Skin of body (tissue), 2 donors: ENCODE measurements around the gene WIPF1. TPM values are rescaled to one million over a fixed set of nuclear protein-coding genes. Genes with fewer than 3 reads are reported as not detected.

Experiments used
- DNase-seq: peaks from one replicate; lab custom pipeline; 2025; lab: John Stamatoyannopoulos, UW
- total RNA-seq: library from RNA; depleted of rRNA; stranded (reverse); fragments of >200 nt; gene quantifications from one replicate; pipeline ENCODE4 v1.2.3, GENCODE V29; 2014

The WIPF1 gene
- total RNA-seq, 1 donor from 2014 or later = 32.4 TPM

DNA sequence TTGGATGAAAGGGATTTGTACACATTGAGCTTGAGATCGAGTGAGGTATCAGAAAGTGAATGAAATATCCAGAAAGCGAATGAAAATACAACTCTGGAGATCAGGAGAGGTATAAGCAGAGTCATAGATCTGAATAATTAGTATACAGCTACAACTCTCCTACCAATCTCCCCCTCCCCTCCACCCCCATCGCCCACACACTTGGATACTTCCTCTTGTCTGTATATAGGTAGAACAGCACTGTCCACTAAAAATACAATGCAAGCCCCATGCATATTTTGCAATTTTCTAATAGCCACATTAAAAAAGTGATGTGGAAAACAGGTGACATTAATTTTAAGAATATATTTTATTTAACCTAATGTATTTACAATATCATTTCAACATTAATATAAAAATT, 23.7 kb upstream of the WIPF1 start:
- DNase-seq = no peak

DNA sequence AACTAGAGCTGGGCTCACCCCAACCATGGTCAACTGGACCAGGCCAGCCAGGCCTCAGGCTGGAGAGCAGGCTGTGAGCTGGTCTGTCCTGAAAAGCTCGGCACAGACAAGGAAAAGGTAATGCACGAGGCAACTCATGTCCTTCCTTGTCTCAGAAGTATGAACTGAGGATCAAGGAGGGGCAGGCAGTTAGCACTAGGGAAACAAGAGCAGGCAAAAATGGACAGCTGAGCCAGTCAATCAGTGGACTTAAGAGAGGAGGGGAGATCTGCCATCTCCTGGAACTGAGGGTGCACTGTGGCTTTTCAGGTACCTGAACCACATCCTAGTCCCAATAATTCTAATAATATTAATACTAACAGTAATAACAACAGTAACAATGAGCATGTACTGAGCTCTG, 20.6 kb upstream of the WIPF1 start:
- no peak for DNase-seq

DNA sequence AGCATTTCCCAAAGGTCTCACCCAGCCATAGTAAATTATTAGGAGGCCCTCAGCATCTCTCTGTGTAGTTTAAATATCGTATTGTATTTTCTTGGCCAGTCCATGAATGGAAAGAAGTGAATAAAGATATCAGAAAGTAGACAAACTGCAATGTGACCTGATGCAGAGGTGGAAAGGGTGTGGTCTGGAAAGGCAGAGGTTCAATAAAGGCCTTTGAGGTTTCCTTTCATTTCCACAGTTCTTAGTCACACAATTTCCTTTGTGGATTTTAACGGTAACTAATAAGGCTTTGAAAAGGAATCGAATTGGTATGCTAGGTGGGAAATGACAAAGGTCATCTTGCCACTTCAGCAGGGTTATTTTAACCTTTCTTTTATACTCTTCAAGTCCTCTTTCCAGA, 20.1 kb upstream of the WIPF1 start:
- DNase-seq = no peak

DNA sequence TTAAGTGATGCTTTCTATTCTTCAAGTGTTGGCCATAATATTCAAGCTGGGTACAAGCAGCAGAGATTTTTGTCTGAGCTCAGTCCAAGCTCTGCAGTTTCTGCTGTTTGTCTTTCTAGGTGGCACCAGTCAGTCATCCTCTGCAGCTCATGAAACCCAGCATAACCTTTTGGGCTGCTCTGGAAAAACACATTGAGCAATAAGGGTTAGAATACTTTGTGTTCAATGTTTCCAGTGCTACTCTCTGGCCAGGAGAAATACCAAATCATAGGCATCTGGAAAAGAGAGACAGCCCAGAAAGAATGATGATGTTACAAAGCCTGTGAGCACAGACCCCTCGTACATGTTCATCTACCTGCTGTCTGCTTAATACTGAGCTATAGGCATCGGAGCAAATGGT, 19.5 kb upstream of the WIPF1 start:
- no peak for DNase-seq

DNA sequence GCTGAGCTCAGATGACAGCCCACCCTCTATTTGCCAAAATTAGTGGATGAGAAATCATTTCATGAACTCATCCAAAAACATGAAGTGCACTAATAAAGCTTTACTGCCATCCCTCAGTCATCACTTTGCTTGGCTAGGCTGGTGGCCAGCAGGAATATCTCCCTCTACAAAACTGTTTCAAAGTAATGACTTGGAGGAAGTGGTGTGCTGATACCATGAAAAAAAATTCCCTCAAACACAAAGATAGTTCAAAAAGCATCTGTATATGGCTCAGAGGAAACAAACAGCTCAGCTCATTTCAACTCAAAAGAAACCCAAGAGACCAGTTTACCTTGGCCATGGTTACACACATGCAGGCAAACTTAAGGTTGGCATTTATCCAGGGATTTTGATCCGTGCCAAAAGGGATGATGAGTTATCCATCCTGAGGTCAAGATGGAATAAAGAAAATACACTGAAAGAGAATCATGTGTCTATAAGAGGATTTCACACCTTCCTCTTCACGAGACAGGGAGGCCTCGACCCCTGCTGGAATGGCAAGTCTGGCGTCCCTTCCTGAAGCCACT, 18.4 kb upstream of the WIPF1 start:
- no peak for DNase-seq

DNA sequence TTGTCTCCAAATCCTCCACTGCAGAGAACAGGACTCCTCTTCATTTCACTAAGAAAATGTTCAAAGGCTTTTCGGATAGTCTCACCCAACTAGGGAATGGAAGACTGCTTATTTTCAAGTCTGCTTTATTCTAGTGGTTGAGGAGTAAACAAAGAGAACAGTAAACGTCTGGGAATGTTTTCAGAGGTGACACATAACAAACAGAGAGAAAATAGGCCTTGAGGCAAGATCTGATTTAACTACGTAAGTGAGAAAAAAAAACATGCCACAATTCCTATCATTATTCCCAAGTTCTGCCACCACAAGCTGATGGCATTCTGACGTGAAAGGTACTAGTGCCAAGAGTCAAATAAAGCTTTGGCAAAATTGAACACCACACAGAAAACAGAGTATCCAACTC, 16.7 kb upstream of the WIPF1 start:
- no peak for DNase-seq

DNA sequence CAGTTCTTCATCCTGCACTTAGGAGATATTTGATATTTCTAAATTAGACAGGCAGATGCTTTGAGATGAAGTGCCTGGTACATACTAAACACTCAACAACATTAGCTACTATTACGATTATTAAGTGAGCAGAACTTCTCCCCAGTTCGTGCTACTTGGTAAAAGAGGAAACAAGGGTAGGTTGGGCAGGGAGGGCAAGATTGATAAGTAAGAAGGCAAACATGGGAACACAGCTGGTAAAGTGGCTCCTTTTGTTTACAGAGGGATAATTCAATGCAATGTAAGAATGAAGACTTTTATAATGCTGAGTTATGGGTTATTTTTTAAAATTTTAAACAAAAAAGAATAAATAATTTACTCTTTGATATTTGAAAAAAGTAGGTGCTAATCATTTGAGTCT, 15.9 kb upstream of the WIPF1 start:
- no peak for DNase-seq

DNA sequence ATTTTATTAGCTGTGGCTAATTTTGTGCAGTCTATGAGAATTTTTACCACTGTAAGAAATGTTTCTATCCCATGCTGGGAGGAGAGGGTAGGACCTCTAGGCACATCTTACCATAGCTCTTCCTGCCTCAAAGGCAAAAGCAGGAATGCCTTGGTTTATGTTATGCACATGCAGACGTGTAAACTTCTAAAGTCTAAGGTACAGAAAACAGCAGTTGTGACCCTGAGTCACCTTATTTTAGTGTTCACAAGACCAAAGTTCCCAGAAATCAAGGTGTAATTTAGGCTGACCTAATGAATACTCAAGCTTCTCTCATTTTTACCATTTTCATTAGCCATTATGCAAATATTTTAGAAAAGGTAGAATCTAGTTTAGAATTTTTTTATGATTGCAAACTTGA, 15.4 kb upstream of the WIPF1 start:
- no peak for DNase-seq

DNA sequence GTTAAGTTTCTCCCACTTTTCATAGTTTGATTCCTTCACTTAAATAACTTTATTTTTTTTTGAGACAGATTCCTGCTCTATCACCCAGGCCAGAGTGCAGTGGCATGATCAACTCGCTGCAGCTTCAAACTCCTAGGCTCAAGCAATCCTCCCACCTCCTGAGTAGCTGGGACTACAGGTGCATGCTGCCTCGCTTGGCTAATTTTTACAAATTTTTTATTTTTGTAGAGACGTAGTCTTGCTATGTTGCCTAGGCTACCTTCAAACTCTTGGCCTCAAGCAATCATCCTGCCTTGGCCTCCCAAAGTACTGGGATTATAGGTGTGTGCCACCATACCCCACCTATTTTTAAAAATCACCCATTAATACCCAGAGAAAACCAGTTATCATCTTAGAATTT, 14.2 kb upstream of the WIPF1 start:
- no peak for DNase-seq

DNA sequence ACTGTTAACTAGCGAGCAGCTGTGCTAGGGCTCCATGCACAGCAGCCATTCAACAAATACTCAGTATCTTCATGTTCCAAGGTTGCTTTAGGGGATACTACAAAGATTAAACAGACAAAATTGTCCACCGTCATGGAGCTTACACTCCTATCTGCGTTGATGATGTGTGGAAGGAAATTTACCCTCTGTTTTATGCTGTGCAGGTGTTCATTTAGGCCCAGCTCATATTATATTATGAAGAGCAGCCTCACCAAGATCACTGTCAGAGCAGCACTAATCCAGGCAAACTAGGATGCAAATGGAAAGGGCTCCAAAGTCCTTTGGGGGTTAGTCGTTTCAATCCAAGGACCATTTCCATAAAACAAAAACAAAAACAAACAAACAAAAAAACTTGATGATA, 13.4 kb upstream of the WIPF1 start:
- no peak for DNase-seq

DNA sequence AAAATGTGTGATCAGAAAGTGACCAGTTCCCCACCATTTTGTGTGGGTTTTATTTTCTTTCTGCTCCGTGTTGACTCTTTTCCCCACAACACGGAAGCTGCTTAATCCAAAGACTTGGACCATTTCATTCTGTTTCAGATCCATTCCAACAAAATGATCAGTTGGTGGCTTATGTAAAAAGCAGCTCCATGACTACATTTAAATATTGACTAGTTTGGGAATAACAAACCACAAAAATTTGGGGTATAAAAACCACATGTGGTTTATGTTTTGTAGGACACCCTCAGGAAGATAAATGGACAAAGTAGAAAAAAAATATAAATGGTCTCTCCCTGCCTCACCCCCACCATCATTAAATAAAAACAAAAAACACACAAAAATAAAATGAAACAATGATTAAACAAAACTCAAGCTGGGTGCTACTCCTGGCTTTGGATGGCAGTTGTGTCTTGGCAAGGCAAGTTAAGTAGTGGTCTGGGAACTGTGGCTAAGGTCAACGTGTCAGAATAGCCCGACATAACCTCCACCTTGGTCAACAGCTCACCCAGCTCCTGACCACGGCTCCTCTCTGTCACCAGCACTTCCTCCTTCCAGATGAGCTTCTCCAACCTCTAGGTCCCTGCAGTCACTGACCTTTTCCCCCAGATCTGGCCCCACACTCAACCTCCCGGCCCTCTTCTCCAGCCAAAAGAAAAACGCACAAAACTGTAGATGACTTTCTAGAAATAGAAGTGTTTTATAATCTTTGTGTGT, 12.8 kb upstream of the WIPF1 start:
- no peak for DNase-seq

DNA sequence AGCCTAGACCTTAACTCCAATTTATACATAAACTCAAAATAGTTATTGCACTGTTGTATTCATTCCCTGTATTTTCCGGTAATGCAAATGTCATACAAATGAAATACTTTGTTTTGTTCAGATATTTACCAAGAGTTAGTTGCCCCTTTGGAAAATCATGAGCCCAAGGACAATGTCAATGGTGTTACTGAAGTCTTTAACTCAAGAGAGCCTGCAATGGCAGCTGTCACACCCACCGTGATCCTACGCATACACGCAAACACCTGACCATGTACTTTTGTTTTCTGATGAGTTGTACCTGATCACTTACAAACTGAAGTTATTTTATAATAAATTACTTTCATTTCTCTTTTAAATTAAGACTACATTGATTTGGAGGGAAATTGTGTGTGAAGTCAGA, 11.7 kb upstream of the WIPF1 start:
- DNase-seq = no peak

DNA sequence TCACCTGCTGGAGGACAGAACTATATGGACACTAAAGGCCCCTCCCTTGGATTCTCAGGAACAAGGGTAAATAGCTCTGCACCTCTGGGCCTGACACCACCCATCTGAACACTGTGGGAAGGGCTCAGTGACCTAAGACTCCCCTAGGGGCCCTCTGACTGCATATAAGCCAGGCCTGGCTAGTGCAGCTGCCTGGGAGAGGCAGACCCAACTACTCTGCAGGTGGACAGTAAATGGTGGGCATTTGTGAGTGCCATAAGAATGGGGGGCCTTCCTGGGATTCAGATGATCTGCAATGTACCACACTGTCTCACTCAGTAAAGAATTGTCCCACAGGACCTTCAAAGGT, 11.2 kb upstream of the WIPF1 start:
- no peak for DNase-seq

DNA sequence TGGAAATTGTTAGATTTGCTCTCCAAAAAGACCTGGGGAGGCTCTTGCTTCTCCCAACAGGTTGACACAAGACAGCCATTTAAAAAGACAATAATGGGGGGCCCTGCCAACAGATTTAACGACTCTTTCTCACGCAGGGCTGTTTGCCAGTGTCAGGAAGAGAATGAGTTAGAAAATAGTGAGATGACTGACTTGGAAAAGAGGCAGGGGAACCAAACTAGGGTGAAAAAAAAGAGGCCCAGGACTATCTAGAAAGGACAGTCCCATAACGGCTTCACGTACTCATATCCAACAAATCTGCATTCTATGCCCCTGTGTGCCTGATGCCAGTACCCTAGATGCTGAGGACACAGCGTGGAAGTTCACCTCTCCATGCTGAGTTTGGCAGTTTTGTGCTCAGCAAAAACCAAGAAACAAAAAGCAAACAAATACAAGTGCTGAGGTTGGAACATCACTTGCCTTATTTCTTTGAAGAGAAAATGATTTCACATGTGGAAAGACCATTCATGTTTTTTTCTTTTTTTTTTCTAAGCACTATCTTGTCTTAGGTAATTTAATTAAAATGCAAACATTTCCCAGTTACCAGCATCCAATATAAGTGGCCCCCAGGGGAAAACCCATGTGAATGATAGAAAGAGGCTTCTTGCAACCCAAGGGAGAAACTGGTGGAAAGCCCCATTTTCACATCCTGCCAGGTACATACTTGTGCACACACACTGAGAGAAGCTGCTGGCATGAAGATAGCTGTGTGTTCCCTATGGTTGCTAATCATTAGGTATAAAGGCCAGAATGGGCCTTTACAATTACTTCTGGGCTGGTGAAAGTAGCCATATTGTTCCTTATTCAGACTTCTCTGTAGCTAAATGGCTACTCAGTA, 10.6 kb upstream of the WIPF1 start:
- DNase-seq = no peak

DNA sequence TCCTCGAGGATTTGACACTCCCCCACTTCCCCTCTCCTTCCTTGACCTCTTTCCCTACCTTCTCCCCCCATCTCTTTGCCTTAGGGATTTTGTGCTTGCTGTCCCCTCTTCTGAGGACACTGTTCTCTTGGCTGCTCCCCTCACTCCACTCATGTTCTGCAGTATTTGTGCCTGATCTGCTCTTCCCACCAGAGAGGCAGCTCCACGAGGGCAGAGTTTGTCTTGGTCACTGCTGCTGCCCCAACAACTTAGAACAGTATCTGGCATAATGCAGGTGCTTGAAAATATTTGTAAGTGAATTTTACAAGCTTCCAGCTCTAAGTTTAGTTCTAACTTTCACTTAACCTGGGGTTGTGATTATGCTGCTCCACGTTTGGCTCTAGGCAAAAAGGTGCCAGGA, 10.0 kb upstream of the WIPF1 start:
- no peak for DNase-seq

DNA sequence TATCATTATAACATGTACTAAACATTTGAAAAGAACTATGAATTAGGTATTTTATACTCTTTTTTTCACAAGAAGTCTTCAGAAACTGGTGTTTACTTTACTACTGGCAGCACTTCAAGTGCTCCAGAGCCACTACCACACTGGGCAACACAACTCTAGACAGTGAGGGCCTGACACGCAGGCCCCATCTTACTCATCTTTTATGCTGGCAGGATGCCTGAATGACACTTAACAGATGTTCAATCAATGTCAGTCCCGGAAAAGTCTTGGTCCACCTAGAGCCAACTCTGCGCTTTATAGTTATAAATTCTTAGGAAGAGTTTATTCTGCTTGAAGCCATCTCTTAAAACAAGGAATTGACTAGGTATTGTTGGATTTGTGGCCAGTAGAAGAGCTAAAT, 8.7 kb upstream of the WIPF1 start:
- peak; percentile 21 for DNase-seq

DNA sequence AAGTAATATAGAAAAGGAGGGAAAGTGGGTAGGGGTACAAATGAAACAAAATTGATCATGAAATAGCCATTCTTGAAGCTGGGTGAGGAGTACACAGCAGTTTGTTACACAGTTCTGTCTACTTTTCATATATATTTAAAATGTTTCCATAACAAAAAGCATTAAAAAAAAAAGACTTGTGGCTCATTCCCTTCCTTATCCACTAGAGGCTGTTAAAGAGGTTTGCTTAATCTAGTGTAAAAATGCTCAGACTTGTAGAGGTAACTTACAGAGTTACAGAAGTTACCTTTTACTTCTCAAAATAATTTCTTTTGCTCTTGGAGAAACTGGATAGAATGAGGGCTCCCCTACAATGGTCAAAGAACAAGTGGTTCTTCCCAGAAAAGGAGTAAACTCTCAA, 8.1 kb upstream of the WIPF1 start:
- DNase-seq = no peak

DNA sequence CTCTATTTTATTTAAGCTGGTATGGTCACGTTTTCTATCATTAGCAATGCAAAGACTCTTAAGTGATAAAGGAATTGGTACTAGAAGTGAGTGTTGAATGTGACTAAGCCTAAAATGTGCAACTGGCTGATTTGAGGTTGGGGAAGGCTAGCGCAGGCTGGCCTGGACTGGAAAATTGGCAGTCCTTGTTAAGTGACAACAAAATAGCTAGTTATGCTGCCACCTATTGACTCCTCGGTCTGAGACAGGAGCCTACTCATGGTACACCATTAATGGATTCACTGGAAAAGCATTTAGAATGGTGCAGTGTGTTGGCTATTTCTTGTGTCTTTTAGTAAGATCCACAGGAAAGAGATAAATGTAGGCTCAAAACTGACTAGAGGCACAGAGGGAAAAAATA, 5.7 kb upstream of the WIPF1 start:
- DNase-seq = peak; percentile 45

DNA sequence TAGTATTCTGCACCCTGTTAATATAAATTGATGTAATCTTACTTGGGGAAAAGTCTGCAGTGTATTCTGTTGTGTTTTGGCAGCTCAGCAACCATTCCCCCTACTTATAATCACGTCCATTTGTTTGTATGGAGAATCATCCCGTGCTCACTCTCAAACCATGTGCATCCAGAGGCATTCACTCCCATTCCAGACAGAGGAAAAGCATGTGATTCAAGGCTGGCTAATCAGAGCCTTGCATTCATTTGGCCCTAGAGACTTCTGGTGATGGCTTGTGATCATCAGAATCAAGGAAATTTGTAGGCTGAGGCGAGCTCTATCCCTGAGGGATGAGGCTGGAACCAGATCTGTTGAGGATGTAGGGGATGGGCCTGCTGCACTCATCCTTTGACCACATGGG, 5.1 kb upstream of the WIPF1 start:
- peak; percentile 95 for DNase-seq

DNA sequence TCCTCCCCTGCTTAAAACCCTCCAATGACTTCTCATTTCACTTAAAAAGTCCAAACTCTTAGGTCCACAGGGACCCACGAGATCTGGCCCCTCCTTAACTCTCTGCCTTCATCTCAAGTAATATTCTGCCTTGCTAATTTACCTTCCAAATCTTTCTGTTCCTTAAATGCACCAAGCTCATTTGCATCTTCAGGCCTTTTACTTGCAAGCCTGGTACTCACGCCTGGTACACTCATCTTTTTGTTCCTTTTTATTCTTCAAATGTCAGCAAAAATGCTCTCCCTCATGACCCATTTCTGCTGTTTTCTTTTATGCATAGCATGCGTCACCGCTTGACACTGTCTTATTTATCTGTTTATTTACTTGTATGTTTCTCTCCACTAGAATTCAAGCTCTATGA, 2.7 kb upstream of the WIPF1 start:
- no peak for DNase-seq

DNA sequence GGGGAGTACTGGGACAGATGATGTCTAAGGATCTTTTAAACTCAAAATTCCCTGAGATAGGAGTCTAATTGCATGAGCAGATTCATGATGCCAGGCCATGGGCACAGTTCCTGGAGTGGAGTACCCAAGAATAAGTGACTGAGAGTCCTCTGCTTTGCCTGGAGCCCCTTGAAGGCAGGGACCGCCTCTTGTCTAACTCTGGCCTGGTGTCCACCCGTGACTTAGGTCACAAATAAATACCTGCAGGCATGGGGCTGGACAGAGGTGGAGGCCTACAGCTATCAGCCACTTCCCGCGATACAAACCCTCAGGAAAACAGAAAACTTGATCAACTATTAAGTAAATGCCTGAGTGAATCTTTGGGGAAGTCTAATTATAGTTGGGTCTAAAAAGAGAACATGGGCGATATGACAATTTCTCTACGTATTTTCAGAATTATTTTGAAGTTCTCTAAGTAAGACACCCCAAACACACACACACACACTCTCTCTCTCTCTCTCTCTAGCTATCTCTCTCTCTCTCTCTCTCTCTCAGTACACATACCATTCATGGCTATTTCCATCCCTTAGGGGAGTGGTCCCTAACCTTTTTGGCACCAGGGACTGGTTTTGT, 1.8 kb upstream of the WIPF1 start:
- no peak for DNase-seq

DNA sequence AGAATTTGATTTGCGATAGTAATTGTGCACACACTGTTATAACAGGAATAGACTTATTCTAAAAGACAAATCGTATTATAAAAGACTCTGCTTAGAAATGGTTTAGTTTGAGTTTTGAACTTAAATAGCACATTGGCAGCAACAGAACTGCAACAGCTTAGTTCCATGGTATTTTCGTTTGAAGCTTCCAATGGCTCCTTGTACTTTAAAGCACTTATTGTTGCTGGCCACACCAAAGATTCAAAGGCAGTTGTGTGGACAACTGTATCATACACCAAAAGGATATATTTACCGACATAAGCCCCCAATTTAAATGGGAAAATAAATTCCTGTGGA, 627 bp downstream of the WIPF1 start:
- DNase-seq = no peak
